AG04450 (cell line): ENCODE results near the gene VASP. TPM values are rescaled to one million over a fixed set of nuclear protein-coding genes. Genes with fewer than 3 reads are reported as not detected.

ENCODE experiments used
- CTCF ChIA-PET: fragments of 300-600, 350-600 bp; formaldehyde crosslinking; extraction: SDS; loops from one replicate; lab custom pipeline; 2022; ENCODE audit warnings: antibody characterized with exemption, inconsistent platforms; lab: Charles Lee
- POLR2A ChIA-PET: fragments of 350-600 bp; formaldehyde crosslinking; extraction: SDS; loops from one replicate; lab custom pipeline; 2021; ENCODE audit warnings: antibody characterized with exemption, inconsistent platforms; lab: Yijun Ruan, JAX
- DNase-seq: peaks from one replicate; pipeline ENCODE4 v3.0.0-alpha.2; 2011; ENCODE audit warnings: low read depth, low spot score
- H3K27ac ChIP-seq: one replicate; pipeline ENCODE4 v1.5.1; 2012; ENCODE audit warnings: low read depth, low read length, control low read depth
- H3K27me3 ChIP-seq: one replicate; pipeline ENCODE4 v1.6.0; 2012; ENCODE audit warnings: low read length; ENCODE audit not compliant: control insufficient read depth, insufficient read depth
- H3K4me3 ChIP-seq: 2 replicates; pipeline ENCODE4 v1.5.1; 2011; ENCODE audit warnings: mild to moderate bottlenecking, low read depth, low read length, control low read depth
- H3K9me3 ChIP-seq: 2 replicates; pipeline ENCODE4 v1.5.1; 2012; ENCODE audit warnings: low read length; ENCODE audit not compliant: control insufficient read depth, insufficient read depth
- CTCF ChIP-seq: IDR thresholded peaks from 2 replicates; pipeline ENCODE4 v1.5.1; 2011; ENCODE audit warnings: low read depth, low read length, control low read depth, inconsistent platforms
- polyA plus RNA-seq: library from polyadenylated mRNA; depleted of rRNA; stranded (reverse); fragments of >200 nt; gene quantifications from 2 replicates; pipeline ENCODE4 v1.2.3, GENCODE V29; 2011

The VASP gene
- polyA plus RNA-seq, 1 experiment, result 49.6 TPM

GRCh38 chr19:45560686-45561085, 53.4 kb downstream of the VASP start:
- no peaks in the 10 kb centered on the region for H3K27me3 ChIP-seq
- DNase-seq, result no peak
- POLR2A ChIA-PET, result no interaction called here
- H3K27ac ChIP-seq, result no peak overlapping the region
- H3K9me3 ChIP-seq, result no peaks in the 10 kb centered on the region
- no peak overlapping the region for H3K4me3 ChIP-seq
- no peak for TF ChIP-seq CTCF
- CTCF ChIA-PET, result no interaction called here

- DNase-seq, result no peak
- Histone ChIP-seq H3K27me3 (no peaks in the 10 kb centered on the region), H3K9me3 (no peaks in the 10 kb centered on the region), H3K4me3 (no peak overlapping the region), H3K27ac (peak overlapping the region; percentile 21)
- no peak for TF ChIP-seq CTCF
- POLR2A ChIA-PET, result no interaction called here
- CTCF ChIA-PET, result no interaction called here
These were observed 57.0 kb downstream of the VASP start for GRCh38 chr19:45564131-45564780.

- no peak for TF ChIP-seq CTCF
- CTCF ChIA-PET, result interaction anchor here (0.6 to 2.1 kb wide), 4 partner anchors 9 to 82 kb away, joined by 3 to 15 read pairs (median 4); no protein-coding TSS in a partner anchor
- POLR2A ChIA-PET, result no interaction called here
These were observed 60.3 kb downstream of the VASP start for GRCh38 chr19:45567609-45568008.

GRCh38 chr19:45568732-45569131, 61.5 kb downstream of the VASP start:
- ChIA-PET POLR2A (no interaction called here), CTCF (no interaction called here)
- TF ChIP-seq CTCF, result no peak
- Histone ChIP-seq H3K27me3 (no peaks in the 10 kb centered on the region), H3K27ac (no peak overlapping the region), H3K4me3 (no peak overlapping the region), H3K9me3 (no peaks in the 10 kb centered on the region)
- no peak for DNase-seq

More at GRCh38 chr19:45567609-45568008, 60.3 kb downstream of the VASP start:
- no peak overlapping the region for H3K4me3 ChIP-seq
- no peaks in the 10 kb centered on the region for H3K27me3 ChIP-seq
- H3K9me3 ChIP-seq, result no peaks in the 10 kb centered on the region
- DNase-seq, result no peak
- H3K27ac ChIP-seq, result no peak overlapping the region

GRCh38 chr19:45569619-45570421, 62.5 kb downstream of the VASP start:
- Histone ChIP-seq H3K27me3 (no peaks in the 10 kb centered on the region), H3K4me3 (no peak overlapping the region), H3K27ac (no peak overlapping the region), H3K9me3 (no peaks in the 10 kb centered on the region)
- DNase-seq, result no peak
- ChIA-PET POLR2A (no interaction called here), CTCF (interaction anchor here (1.0 kb wide), 1 partner anchor 85 kb away, joined by 3 read pairs; no protein-coding TSS in a partner anchor)
- TF ChIP-seq CTCF, result peak; percentile 78
